ENCODE data around the gene COG5. TPM values are rescaled to one million over a fixed set of nuclear protein-coding genes. Genes with fewer than 3 reads are reported as not detected.
"Not testable (repeated sequence)": the region's sequence is repeated elsewhere in the genome, so short reads cannot be mapped to it uniquely, and the experiment has no call there.

Gene COG5
- total RNA-seq, 1 experiment from 2014 or later, result 23.6 TPM

GRCh38 chr7:107538001-107538400, 25.7 kb downstream of the COG5 start:
- H3K4me1 Mint-ChIP-seq (ENCODE audit: low read depth, unreplicated experiment), result no peaks in the 10 kb centered on the region
- no peaks in the 10 kb centered on the region for H3K27me3 Mint-ChIP-seq (ENCODE audit: unreplicated experiment)
- BruUV-seq (replicated peaks), result no TSS peak
- CTCF ChIA-PET, result no interaction called here
- no peaks in the 10 kb centered on the region for H3K36me3 Mint-ChIP-seq (ENCODE audit: insufficient read depth, unreplicated experiment)
- H3K27ac Mint-ChIP-seq (ENCODE audit: unreplicated experiment), result no peak overlapping the region
- intact Hi-C loops (cut with micrococcal nuclease; ENCODE audit: unreplicated experiment), result no loop called here
- no peak for TF ChIP-seq CTCF (IDR thresholded peaks at IDR 0.05; ENCODE audit: unreplicated experiment)
- H3K9me3 Mint-ChIP-seq (ENCODE audit: low read depth, unreplicated experiment), result no peaks in the 10 kb centered on the region
- DNase-seq, result no peak
- no peak overlapping the region for H3K4me3 Mint-ChIP-seq (ENCODE audit: low read depth, unreplicated experiment)

GRCh38 chr7:107537228-107537627, 26.5 kb downstream of the COG5 start:
- intact Hi-C loops (cut with micrococcal nuclease; ENCODE audit: unreplicated experiment); H3K4me1 Mint-ChIP-seq (ENCODE audit: low read depth, unreplicated experiment); H3K36me3 Mint-ChIP-seq (ENCODE audit: insufficient read depth, unreplicated experiment); DNase-seq; H3K27me3 Mint-ChIP-seq (ENCODE audit: unreplicated experiment); CTCF ChIA-PET; BruUV-seq (replicated peaks); H3K4me3 Mint-ChIP-seq (ENCODE audit: low read depth, unreplicated experiment); H3K9me3 Mint-ChIP-seq (ENCODE audit: low read depth, unreplicated experiment); H3K27ac Mint-ChIP-seq (ENCODE audit: unreplicated experiment): not testable (repeated sequence)

GRCh38 chr7:107534139-107534538, 29.6 kb downstream of the COG5 start:
- CTCF ChIA-PET, result no interaction called here

GRCh38 chr7:107530751-107531150, 33.0 kb downstream of the COG5 start:
- intact Hi-C loops (cut with micrococcal nuclease; ENCODE audit: unreplicated experiment), result no loop called here
- no peaks in the 10 kb centered on the region for H3K36me3 Mint-ChIP-seq (ENCODE audit: insufficient read depth, unreplicated experiment)
- H3K9me3 Mint-ChIP-seq (ENCODE audit: low read depth, unreplicated experiment), result no peaks in the 10 kb centered on the region
- CTCF ChIA-PET, result interaction anchor here (0.7 kb wide), 1 partner anchor 21 kb away, joined by 5 read pairs; no protein-coding TSS in a partner anchor
- BruUV-seq (replicated peaks), result no TSS peak
- H3K4me3 Mint-ChIP-seq (ENCODE audit: low read depth, unreplicated experiment), result no peak overlapping the region
- no peak overlapping the region for H3K27ac Mint-ChIP-seq (ENCODE audit: unreplicated experiment)
- no peaks in the 10 kb centered on the region for H3K4me1 Mint-ChIP-seq (ENCODE audit: low read depth, unreplicated experiment)
- no peak for TF ChIP-seq CTCF (IDR thresholded peaks at IDR 0.05; ENCODE audit: unreplicated experiment)
- no peaks in the 10 kb centered on the region for H3K27me3 Mint-ChIP-seq (ENCODE audit: unreplicated experiment)
- no peak for DNase-seq

More at GRCh38 chr7:107534139-107534538, 29.6 kb downstream of the COG5 start:
- H3K9me3 Mint-ChIP-seq (ENCODE audit: low read depth, unreplicated experiment), result no peaks in the 10 kb centered on the region
- BruUV-seq (replicated peaks), result no TSS peak
- no peaks in the 10 kb centered on the region for H3K27me3 Mint-ChIP-seq (ENCODE audit: unreplicated experiment)
- H3K4me3 Mint-ChIP-seq (ENCODE audit: low read depth, unreplicated experiment), result no peak overlapping the region
- intact Hi-C loops (cut with micrococcal nuclease; ENCODE audit: unreplicated experiment), result no loop called here
- DNase-seq, result no peak
- no peak for TF ChIP-seq CTCF (IDR thresholded peaks at IDR 0.05; ENCODE audit: unreplicated experiment)
- H3K27ac Mint-ChIP-seq (ENCODE audit: unreplicated experiment), result no peak overlapping the region
- H3K36me3 Mint-ChIP-seq (ENCODE audit: insufficient read depth, unreplicated experiment), result no peaks in the 10 kb centered on the region
- no peaks in the 10 kb centered on the region for H3K4me1 Mint-ChIP-seq (ENCODE audit: low read depth, unreplicated experiment)

- Mint-ChIP-seq H3K9me3 (ENCODE audit: low read depth, unreplicated experiment) (no peaks in the 10 kb centered on the region), H3K4me3 (ENCODE audit: low read depth, unreplicated experiment) (no peak overlapping the region), H3K36me3 (ENCODE audit: insufficient read depth, unreplicated experiment) (no peaks in the 10 kb centered on the region), H3K27ac (ENCODE audit: unreplicated experiment) (no peak overlapping the region), H3K4me1 (ENCODE audit: low read depth, unreplicated experiment) (no peaks in the 10 kb centered on the region), H3K27me3 (ENCODE audit: unreplicated experiment) (no peaks in the 10 kb centered on the region)
- DNase-seq, result no peak
- CTCF ChIA-PET, result no interaction called here
- intact Hi-C loops (cut with micrococcal nuclease; ENCODE audit: unreplicated experiment), result no loop called here
- TF ChIP-seq CTCF (IDR thresholded peaks at IDR 0.05; ENCODE audit: unreplicated experiment), result no peak
- BruUV-seq (replicated peaks), result no TSS peak
Observed at GRCh38 chr7:107528461-107528860, 35.3 kb downstream of the COG5 start.

Data from Calu3 (cell line).